NCI-H187 treated with DMSO at 0.1 percent for 48 hours (cell line): Measurements from ENCODE around the gene HEPN1.

ENCODE experiments used
- DNase-seq: peaks from one replicate; lab custom pipeline; 2025; lab: John Stamatoyannopoulos, UW

Gene HEPN1

GRCh38 chr11:124884869-124885479 lies 34.1 kb upstream of the HEPN1 start:
- no peak for DNase-seq

GRCh38 chr11:124886476-124886875 lies 32.6 kb upstream of the HEPN1 start:
- no peak for DNase-seq

DNA sequence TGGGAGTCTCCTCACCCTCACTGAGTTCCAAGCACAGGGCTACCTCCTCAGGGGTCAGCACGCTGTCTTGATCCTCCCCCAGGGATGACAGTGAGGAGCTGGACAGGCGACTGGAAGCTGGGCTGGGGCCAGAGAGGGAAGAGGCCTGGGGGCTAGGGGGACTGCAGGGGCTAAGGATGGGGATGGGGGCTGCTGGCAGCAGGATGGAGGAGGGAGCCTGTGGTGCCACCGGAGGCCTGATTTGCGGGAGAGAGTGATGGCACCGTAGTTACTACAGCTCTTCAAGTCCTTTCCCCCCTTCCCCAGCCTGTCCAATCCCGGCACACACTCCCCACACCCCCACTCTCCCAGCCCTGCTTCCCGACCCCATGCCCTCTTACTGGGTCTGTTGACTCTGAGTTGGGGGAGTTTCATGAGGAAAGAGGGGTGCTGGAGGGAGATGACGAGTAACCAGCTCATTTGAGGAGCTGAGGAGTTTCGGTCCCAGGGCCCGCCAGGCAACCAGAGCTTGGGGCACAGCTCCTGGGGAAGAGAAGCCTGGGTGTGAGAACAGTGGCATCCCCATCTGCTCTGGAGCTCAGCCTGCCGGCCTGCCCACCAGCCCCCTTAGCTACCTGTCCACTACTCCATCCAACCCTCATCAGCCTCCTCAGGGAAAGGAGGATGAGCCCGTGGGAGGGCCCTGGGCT lies 31.9 kb upstream of the HEPN1 start:
- DNase-seq = no peak

DNA sequence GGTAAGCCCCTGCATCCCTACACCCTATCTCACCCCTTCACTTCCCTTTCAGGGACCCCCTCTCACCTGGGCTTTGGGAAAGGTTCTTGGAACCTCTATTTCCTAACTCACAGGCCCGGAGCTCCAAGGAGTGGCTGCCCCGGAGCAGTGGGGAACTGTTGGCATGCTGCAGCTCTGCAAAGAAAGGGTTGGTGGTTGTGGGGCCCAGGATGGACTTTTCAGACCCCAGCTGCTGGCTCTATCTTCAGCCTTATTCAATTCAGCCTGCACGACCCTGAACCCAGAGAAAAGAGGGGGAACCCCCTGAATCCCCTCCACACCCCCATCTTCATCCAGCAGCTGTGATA lies 31.4 kb upstream of the HEPN1 start:
- no peak for DNase-seq

DNA sequence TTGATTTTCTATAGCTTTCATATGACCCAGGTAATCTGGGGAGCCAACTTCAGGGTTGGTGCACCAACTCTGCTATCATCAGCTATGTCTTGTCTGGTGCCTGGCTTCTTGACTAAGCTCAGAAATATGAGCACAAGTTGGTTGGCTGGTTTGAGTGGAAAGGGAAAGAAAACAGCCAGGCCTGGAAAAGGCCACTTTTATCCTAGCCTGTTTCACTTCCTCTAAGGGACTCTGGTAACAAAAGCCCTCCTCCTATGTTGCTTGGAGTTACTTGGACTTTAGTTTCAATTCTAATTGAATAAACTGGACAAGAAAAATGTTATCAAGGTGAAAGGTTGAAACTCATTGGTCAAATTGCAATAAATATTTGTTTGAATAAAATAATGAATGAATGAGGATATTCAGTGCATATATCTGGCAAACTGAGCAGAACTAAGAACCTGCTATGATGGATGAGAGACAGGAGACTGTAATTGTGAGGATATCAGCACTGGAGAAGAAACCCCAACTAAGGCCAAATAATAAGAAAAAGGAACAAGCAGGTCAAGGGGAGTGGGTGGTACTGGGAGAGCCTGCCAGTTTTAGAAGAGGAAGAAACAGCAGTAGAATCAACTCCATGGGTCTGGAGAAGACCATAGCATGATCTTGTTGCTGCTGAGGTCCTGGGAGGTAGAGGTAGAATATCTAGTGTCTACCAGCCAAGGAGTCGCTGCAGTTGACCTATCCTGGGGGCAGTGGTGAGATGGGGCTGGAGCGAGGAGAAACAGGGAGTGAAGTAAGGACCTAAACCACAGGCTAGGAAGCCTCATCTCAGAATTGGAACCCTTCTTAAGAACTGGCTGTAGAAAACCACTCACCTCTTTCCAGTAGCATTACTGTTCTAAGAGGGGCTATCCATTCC lies 29.6 kb upstream of the HEPN1 start:
- no peak for DNase-seq

DNA sequence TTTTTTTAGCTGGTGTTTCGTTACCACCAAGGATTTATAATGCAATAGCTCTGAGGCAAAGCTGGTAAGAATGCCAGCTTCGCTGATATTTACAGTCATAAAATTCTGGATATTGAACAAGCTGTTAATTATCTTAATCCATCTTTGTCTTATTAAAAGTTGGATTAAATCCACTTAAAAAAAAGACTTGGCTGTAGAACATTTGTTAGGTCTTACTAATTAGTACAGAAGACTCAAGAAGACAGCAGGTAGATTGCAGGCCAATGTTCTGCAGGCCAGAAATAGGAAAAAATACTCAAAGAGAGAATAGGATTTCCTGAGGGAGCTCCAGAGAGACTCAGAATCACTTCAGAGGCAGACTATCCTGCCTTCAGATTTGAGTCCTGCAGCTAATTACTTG lies 28.9 kb upstream of the HEPN1 start:
- DNase-seq = no peak

- DNase-seq = no peak
Measured at GRCh38 chr11:124890683-124891372, 28.2 kb upstream of the HEPN1 start.

DNA sequence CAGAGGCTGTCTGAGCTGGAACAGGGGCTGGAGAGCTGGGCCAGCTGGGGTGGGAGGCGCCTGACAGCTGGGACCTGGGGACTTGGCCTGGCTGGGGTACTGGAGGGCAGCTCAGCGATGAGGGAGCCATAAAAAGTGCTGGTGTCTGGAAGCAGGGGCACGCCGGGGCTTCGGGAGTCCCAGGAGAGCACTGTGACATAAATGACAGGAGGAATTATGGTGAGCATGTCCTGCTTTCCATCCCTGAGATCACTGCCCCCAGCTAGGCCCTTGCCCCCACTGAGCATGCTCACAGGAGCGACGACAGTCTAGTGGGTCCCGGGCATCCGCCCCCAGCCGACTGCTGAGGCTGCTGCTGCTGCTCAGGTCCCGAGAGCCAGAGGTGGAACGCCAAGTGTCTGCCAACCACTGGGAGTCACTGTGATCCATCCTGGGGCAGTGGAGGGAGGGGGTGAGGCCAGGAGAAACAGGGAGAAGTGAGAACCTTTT lies 27.6 kb upstream of the HEPN1 start:
- DNase-seq = no peak

GRCh38 chr11:124892146-124892545 lies 26.9 kb upstream of the HEPN1 start:
- DNase-seq = no peak

DNA sequence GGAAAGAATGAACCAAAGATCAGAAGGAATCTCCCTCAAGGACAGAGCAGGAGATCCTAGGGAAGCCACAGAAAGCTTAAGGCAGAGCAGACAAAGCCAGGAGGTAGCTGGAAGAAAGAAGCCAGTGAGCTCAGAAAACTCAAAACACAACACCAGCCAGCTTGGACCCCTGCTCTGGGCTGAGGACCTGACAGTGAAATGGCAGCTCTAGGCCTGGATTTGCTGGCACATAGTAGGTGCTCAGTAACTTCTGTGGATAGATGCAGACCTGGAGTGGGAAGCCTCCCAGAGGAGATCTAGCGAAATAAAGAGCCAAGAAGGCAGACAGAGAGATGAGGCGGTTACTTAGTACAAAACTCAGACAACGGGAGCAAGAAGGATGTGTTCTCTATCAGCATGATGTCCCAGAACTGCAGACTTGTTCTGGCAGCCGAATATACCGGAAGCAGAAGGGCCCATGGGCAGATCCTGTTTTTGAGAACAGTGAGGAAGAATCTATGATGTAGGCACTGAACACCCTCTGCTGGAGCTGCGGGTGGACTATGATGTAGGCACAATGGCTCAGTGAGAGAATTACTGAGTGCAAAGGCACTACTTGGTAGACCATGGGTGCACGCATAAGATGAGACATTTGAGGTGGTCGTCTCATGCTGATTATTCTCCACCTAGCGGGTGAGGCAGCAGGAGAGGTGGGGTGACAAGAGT lies 26.1 kb upstream of the HEPN1 start:
- DNase-seq = no peak

DNA sequence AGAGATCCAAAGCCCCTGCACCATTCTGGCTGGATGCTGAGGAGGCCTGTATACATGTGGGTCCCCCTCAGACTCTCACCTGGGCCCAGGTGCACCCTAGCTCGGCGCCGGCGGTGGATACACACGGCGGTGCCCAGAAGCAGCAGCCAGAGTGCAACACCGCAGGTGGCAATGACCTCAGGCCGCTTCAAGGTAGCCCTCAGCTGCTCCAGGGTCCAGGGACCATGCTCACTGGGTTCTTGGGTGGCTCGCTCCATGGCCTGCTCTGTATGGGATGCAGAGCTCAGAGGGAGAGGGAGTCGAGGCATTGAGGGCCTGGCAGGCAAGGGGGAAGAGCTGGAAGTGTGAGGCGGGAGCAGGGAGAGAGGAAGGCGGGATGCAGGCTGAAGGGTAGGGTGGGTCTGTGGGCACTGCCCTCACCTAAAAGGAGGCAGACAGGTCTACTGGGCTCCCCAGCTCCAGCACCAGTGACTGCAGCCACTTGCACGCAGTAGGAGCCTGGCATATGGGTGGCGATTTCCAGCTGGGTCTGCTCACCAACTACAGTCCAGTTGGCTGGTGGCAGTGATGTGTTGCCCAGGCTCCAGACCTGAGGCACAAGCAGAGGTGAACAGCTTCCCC lies 25.2 kb upstream of the HEPN1 start:
- DNase-seq = no peak

DNA sequence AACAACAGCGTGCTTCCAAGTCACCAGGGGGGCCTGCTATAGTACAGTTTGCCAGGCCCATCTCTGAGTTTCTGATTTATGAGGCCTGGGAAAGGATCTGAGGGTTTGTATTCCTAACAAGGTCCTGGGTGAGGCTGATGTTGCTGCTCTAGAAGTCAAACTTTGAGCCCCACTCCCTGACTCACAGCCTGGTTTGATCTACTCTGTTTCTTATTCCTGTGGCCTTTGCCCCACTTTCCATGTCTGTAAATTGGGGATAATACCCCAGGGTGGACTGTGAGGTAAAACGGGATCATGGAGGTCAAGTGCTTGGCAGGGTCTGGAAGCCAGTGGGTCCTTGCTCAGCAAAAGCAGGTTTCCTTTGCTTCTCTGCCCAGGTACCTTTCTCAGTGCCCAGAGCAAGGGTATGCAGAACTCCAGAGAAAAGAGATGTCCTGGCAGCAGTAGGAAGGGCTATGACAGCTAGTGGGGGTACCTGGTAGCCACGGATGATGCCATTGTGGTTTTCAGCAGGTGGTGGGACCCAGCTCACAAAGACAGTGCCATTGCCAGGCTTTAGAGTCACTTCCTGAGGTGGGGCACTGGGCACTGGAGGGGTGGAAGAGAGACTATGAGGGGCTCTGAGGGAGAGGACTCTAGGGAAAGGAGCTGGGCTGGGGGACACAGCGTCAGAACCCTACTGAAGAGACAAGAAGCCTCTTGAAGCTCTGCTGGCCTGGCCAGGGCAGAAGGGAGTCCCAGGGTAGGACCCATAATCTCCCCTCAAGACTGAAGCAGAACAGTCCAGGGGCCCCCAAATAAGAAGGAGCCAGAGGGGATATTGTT lies 24.2 kb upstream of the HEPN1 start:
- DNase-seq = no peak

DNA sequence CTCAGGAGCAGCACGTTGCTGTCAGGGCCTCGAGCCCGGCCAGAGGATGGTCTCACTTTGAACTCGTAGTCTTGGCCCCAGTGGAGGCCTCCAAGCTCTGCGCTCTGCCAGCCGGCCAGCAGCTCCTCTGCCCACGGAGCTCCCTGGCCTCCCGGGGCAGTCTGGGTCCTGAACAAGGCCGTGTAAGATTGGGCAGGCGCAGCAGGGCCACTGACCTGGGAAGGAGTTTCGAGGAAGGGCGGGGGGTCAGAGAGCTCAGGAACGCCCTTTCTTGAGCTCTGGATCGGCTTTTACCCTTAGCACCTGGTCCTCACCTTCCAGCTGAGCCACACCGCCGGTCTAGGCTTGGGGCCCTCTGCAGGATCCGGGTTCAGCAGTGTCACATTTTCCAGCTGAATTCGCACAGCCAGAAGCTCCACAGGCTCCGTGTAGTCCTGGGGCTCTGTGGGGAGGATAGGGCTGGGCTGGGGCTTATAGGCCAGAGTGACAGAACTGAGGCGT lies 23.5 kb upstream of the HEPN1 start:
- no peak for DNase-seq

DNA sequence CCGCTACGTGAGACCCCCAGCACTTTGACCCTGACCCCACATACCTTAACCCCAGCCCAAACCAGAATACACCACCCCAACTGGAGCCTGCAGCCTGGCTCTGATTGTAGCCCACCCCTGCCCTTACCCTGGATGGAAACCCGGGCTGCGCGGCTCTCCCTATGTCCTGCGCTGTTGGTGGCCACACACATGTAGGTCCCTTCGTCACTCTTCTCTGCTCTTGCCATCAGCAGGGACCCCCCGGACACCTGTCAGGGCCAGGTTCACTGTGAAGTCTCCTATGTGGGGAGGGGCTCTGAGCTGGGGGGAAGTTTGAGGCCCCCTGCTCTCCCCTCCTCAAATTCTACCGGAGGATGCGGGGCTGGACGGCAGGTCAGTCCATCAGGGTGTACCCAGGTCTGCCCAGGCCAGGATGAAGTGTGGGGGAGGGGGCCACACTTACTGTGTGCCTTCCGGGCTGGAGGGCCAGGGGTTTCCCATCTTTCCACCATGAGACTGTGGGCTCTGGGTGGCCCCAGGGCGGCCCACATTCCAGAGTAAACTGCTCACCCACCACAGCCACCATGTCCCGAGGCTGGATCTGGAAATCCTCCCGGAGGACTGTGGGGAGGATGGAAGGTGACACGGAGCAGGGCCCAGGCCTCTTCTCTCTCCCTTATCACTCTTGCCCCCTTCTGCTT lies 22.8 kb upstream of the HEPN1 start:
- no peak for DNase-seq

DNA sequence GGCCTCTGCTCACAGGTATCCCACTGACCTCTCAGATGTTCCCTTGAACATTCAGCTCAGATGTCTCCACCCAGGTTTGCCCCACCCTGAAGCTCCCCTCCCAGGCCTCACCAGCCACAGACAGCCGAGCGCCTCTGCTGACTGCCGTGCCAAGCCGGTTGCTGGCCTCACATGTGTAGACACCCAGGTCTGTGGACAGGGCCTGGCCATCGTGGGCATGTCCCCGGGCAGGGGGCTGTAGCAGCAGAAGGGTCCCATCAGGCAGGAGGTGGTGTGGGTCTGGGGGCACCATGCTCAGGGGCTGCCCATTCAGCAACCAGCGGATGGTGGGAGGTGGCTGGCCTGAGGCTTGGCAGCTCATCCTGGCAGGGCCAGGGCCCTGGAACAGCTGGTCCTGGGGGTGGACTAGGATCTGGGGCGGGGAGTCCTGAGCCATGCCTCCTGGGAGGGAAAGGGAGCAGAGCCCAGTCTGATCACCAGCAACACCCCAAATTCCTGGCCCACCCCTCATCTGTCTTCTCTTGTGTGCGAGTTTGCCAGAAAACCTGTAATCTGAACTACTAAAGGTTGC lies 22.1 kb upstream of the HEPN1 start:
- DNase-seq = no peak

- no peak for DNase-seq
Measured at GRCh38 chr11:124897674-124898262, 21.3 kb upstream of the HEPN1 start, which contains the start of gene ROBO4. ROBO4 (minus strand) TSS chr11:124897865; CDS start chr11:124897795, 70 bp downstream.

- no peak for DNase-seq
Measured at GRCh38 chr11:124898263-124898680, 20.8 kb upstream of the HEPN1 start.

GRCh38 chr11:124898711-124899110 lies 20.3 kb upstream of the HEPN1 start:
- no peak for DNase-seq
